ENCODE results near the gene IDH3A. TPM values are rescaled to one million over a fixed set of nuclear protein-coding genes. Genes with fewer than 3 reads are reported as not detected.

Gene IDH3A
- total RNA-seq, 4 donors from 2014 or later = 55.1 to 155 (median 83.3) TPM

- Histone ChIP-seq H3K4me1 (no peaks in the 10 kb centered on the region), H3K4me3 (replicated peaks in 1 of 3) (no peak overlapping the region), H3K27me3 (no peaks in the 10 kb centered on the region), H3K36me3 (peaks cover 25 to 29% of the 10 kb centered on the region in 2 donors), H3K27ac (no peak overlapping the region), H3K9me3 (no peaks in the 10 kb centered on the region)
- no peak for DNase-seq
- TF ChIP-seq, protein P1, sequence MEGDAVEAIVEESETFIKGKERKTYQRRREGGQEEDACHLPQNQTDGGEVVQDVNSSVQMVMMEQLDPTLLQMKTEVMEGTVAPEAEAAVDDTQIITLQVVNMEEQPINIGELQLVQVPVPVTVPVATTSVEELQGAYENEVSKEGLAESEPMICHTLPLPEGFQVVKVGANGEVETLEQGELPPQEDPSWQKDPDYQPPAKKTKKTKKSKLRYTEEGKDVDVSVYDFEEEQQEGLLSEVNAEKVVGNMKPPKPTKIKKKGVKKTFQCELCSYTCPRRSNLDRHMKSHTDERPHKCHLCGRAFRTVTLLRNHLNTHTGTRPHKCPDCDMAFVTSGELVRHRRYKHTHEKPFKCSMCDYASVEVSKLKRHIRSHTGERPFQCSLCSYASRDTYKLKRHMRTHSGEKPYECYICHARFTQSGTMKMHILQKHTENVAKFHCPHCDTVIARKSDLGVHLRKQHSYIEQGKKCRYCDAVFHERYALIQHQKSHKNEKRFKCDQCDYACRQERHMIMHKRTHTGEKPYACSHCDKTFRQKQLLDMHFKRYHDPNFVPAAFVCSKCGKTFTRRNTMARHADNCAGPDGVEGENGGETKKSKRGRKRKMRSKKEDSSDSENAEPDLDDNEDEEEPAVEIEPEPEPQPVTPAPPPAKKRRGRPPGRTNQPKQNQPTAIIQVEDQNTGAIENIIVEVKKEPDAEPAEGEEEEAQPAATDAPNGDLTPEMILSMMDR (IDR thresholded peaks at IDR 0.05) = no peak
- no peak for TF ChIP-seq POLR2A (IDR thresholded peaks at IDR 0.05)
- intact Hi-C loops (cut with DNase I) = no loop called here
- WGBS, 2 donors = 81 to 83% methylated on average over 5 to 8 of the region's 9 CpGs
Measured at GRCh38 chr15:78174401-78174800, 25.2 kb downstream of the IDH3A start.

- H3K4me3 ChIP-seq (replicated peaks in 1 of 3) = no peak overlapping the region
- TF ChIP-seq, protein P1 (IDR thresholded peaks at IDR 0.05) = no peak
- TF ChIP-seq POLR2A (IDR thresholded peaks at IDR 0.05) = no peak
- H3K36me3 ChIP-seq = peaks cover 17 to 21% of the 10 kb centered on the region in 2 donors
- no peak for DNase-seq
- no peaks in the 10 kb centered on the region for H3K4me1 ChIP-seq
- H3K27me3 ChIP-seq = no peaks in the 10 kb centered on the region
- 7 to 68% methylated on average over 2 of the region's 2 CpGs for WGBS, 2 donors
- no peaks in the 10 kb centered on the region for H3K9me3 ChIP-seq
- intact Hi-C loops (cut with DNase I) = no loop called here
- no peak overlapping the region for H3K27ac ChIP-seq
Measured at GRCh38 chr15:78175330-78175729, 26.2 kb downstream of the IDH3A start.

- Histone ChIP-seq H3K4me1 (no peaks in the 10 kb centered on the region), H3K9me3 (no peaks in the 10 kb centered on the region), H3K4me3 (replicated peaks in 1 of 3) (no peak overlapping the region), H3K27ac (no peak overlapping the region), H3K36me3 (peaks cover 0 to under 1% of the 10 kb centered on the region in 2 donors), H3K27me3 (no peaks in the 10 kb centered on the region)
- TF ChIP-seq, protein P1 (IDR thresholded peaks at IDR 0.05) = peak in 5 of 6 experiments; percentile 17 to 52 (median 38)
- no peak for TF ChIP-seq POLR2A (IDR thresholded peaks at IDR 0.05)
- intact Hi-C loops (cut with DNase I) = no loop called here
- DNase-seq = peak; percentile 22 to 35
- 17 to 37% methylated on average over 11 to 12 of the region's 12 CpGs for WGBS, 2 donors
Measured at GRCh38 chr15:78177447-78177873, 28.3 kb downstream of the IDH3A start.

DNA sequence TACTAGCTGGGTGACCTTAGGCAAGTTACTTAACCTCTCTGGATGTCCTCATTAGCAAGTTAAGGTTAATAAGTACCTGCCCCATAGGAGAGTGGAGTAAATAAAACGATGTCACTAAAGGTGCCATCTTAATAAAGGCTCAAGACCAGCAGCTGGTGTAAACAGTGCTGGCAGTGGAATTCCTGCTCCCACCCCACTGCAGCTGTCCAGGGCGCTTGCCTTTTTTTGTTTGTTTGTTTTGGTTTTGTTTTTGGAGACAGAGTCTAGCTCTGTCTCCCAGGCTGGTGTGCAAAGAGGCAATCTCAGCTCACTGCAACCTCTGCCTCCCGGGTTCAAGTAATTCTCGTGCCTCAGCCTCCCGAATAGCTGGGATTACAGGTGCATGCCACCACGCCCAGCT, 28.9 kb downstream of the IDH3A start:
- Histone ChIP-seq H3K27ac (no peak overlapping the region), H3K4me3 (replicated peaks in 1 of 3) (no peak overlapping the region), H3K36me3 (no peaks in the 10 kb centered on the region), H3K27me3 (no peaks in the 10 kb centered on the region), H3K9me3 (no peaks in the 10 kb centered on the region), H3K4me1 (no peaks in the 10 kb centered on the region)
- no peak for DNase-seq
- intact Hi-C loops (cut with DNase I) = no loop called here
- TF ChIP-seq POLR2A (IDR thresholded peaks at IDR 0.05) = no peak
- TF ChIP-seq, protein P1 (IDR thresholded peaks at IDR 0.05) = no peak
- 88 to 90% methylated on average over 6 of the region's 6 CpGs for WGBS, 2 donors

GRCh38 chr15:78179286-78179840, 30.2 kb downstream of the IDH3A start:
- H3K4me1 ChIP-seq = no peaks in the 10 kb centered on the region
- WGBS, 2 donors = 82 to 90% methylated on average over 9 to 11 of the region's 12 CpGs
- no peaks in the 10 kb centered on the region for H3K36me3 ChIP-seq
- H3K4me3 ChIP-seq (replicated peaks in 1 of 3) = no peak overlapping the region
- no peaks in the 10 kb centered on the region for H3K9me3 ChIP-seq
- no peak overlapping the region for H3K27ac ChIP-seq
- no peak for TF ChIP-seq POLR2A (IDR thresholded peaks at IDR 0.05)
- intact Hi-C loops (cut with DNase I) = no loop called here
- no peak for DNase-seq
- no peaks in the 10 kb centered on the region for H3K27me3 ChIP-seq

All from thyroid gland (tissue), 4 donors.